WERI-Rb-1 (cell line): ENCODE results near the gene MSRB3.
"Not testable (repeated sequence)": the region's sequence is repeated elsewhere in the genome, so short reads cannot be mapped to it uniquely, and the experiment has no call there.

ENCODE experiments used
- DNase-seq: peaks from one replicate; pipeline ENCODE4 v3.0.0-alpha.2; 2020
- H3K27ac ChIP-seq: fragments of 250-450 bp; sonication (Bioruptor Pico); 2 replicates; pipeline ENCODE4 v1.5.1; 2020; ENCODE audit warnings: mild to moderate bottlenecking, moderate library complexity
- H3K27me3 ChIP-seq: fragments of 250-450 bp; sonication (Bioruptor Pico); 2 replicates; pipeline ENCODE4 v1.5.1; 2021; ENCODE audit warnings: mild to moderate bottlenecking, low read depth, moderate library complexity; ENCODE audit not compliant: insufficient read depth, severe bottlenecking
- H3K36me3 ChIP-seq: fragments of 250-450 bp; sonication (Bioruptor Pico); 2 replicates; pipeline ENCODE4 v1.5.1; 2020; ENCODE audit warnings: mild to moderate bottlenecking, moderate library complexity
- H3K4me3 ChIP-seq: 2 replicates; pipeline ENCODE4 v1.5.1; 2011; ENCODE audit warnings: low read depth, mild to moderate bottlenecking, control low read depth, low read length
- H3K9me3 ChIP-seq: fragments of 250-450 bp; sonication (Bioruptor Pico); 2 replicates; pipeline ENCODE4 v1.5.1; 2021; ENCODE audit warnings: mild to moderate bottlenecking, moderate library complexity; ENCODE audit not compliant: severe bottlenecking
- CTCF ChIP-seq: IDR thresholded peaks from 2 replicates; pipeline ENCODE4 v1.5.1; 2011; ENCODE audit warnings: low read depth, mild to moderate bottlenecking, control low read depth, inconsistent platforms, low read length

Gene MSRB3

DNA sequence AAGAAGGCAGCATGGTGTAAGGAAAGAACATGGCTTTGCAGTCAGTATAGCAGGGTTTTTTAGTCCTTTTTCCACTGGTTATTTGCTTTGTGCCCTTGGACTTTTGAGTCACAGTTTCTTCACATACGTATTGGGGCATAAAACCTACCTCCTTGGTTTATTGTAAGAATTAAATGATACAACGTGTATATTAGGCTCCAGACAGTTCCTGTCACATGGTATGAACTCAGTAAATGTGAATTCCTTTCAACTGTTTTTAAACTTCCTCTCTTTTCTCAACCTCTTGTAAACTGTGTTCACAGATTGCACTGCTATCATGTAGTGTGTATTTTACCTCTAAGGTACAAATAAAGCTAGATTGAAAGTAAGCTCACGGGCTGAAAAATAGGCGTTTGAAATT is 29.5 kb downstream of the MSRB3 start:
- H3K27ac ChIP-seq: no peak overlapping the region
- TF ChIP-seq CTCF: no peak
- DNase-seq: no peak
- no peaks in the 10 kb centered on the region for H3K36me3 ChIP-seq
- H3K4me3 ChIP-seq: no peak overlapping the region
- H3K9me3 ChIP-seq: no peaks in the 10 kb centered on the region
- H3K27me3 ChIP-seq: no peaks in the 10 kb centered on the region

- Histone ChIP-seq H3K36me3 (no peaks in the 10 kb centered on the region), H3K4me3 (no peak overlapping the region), H3K27ac (no peak overlapping the region), H3K9me3 (no peaks in the 10 kb centered on the region), H3K27me3 (no peaks in the 10 kb centered on the region)
- no peak for TF ChIP-seq CTCF
- no peak for DNase-seq
Measured at GRCh38 chr12:65308601-65309071, 30.2 kb downstream of the MSRB3 start.

DNA sequence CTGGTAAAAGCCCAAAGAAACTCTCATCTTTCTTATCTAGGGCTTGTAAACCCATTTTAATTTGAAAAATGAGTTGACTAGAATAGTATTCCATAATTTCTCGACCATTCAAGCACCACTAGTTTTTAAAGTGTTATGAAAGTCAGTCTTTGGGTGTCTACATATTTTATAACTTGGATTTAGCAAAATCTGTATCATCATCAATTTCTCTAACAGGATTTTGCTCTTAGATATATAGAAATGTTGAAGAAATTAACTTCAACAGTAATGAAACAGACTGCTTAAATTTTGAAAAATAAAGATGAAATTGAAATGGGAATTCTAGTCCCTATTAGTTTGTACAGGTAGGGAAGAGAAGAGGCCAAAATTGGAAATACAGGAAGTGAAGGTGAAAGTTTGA is 32.8 kb downstream of the MSRB3 start:
- no peak for TF ChIP-seq CTCF
- no peaks in the 10 kb centered on the region for H3K9me3 ChIP-seq
- no peak overlapping the region for H3K4me3 ChIP-seq
- H3K36me3 ChIP-seq: no peaks in the 10 kb centered on the region
- no peaks in the 10 kb centered on the region for H3K27me3 ChIP-seq
- H3K27ac ChIP-seq: no peak overlapping the region
- DNase-seq: no peak

- Histone ChIP-seq H3K9me3 (no peaks in the 10 kb centered on the region), H3K36me3 (no peaks in the 10 kb centered on the region), H3K27ac (no peak overlapping the region), H3K27me3 (no peaks in the 10 kb centered on the region), H3K4me3 (no peak overlapping the region)
- TF ChIP-seq CTCF: no peak
- no peak for DNase-seq
Measured at GRCh38 chr12:65313719-65314317, 35.3 kb downstream of the MSRB3 start.

DNA sequence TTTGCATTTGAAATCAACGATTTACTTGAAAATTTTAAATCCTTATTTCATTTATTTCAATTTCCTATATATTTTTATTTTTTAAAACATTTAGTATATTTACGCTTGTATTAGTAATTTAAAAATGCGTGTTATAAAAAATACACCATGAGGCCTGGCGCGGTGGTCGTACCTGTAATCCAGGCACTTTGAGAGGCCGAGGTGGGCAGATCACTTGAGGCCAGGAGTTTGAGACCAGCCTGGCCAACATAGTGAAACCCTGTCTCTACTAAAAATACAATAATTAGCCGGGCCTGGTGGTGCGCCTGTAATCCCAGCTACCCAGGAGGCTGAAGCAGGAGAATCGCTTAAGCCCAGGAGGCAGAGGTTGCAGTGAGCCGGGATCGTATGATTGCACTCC is 36.8 kb downstream of the MSRB3 start:
- DNase-seq, H3K27me3 ChIP-seq, H3K36me3 ChIP-seq, H3K9me3 ChIP-seq, H3K27ac ChIP-seq, H3K4me3 ChIP-seq: not testable (repeated sequence)

DNA sequence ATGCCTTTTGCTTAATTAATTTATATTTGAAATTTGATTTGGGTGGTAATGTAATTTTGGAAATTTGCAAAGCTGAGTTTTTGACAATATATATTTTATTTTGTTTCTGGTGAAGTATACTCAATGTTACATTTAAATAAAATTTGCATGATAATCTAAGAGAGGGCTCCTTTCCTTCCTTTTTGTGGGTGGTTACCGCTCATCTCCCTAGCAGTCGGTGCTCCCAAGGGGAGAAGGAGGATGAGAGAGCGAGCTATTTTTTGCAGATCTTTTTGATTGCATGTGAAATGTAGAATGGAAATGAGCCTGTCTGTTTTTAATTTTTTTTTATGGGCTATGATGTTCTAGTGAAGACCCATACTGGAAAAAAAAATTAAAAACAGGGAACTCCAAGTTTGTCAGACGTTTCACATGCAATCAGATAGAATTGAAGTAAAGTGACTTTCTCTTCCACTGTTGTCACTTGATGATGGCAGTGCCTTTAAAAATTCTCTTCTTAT is 39.8 kb downstream of the MSRB3 start:
- Histone ChIP-seq H3K4me3 (no peak overlapping the region), H3K27ac (no peak overlapping the region)

More for the DNA sequence above, 39.8 kb downstream of the MSRB3 start:
- TF ChIP-seq CTCF: no peak
- Histone ChIP-seq H3K36me3 (no peaks in the 10 kb centered on the region), H3K27me3 (no peaks in the 10 kb centered on the region), H3K9me3 (no peaks in the 10 kb centered on the region)
- no peak for DNase-seq
